Progenitor cell of endocrine pancreas (in vitro differentiated cells): Measurements from ENCODE around the gene RGS8. TPM values are rescaled to one million over a fixed set of nuclear protein-coding genes. Genes with fewer than 3 reads are reported as not detected.
"Not testable (repeated sequence)": the region's sequence is repeated elsewhere in the genome, so short reads cannot be mapped to it uniquely, and the experiment has no call there.

ENCODE experiments used
- DNase-seq: peaks from one replicate; pipeline ENCODE4 v3.0.0; 2021; ENCODE audit warnings: low spot score; ENCODE audit not compliant: unreplicated experiment
- H3K27ac Mint-ChIP-seq: 2 replicates; pipeline ENCODE4 v1.8.0; 2021; ENCODE audit warnings: mild to moderate bottlenecking, moderate library complexity, mixed read lengths
- H3K27me3 Mint-ChIP-seq: 2 replicates; pipeline ENCODE4 v1.8.0; 2021; ENCODE audit warnings: mixed read lengths
- H3K36me3 Mint-ChIP-seq: 2 replicates; pipeline ENCODE4 v1.8.0; 2022; ENCODE audit warnings: mixed read lengths; ENCODE audit not compliant: insufficient read depth
- H3K4me1 Mint-ChIP-seq: 2 replicates; pipeline ENCODE4 v1.8.0; 2021; ENCODE audit warnings: low read depth, mixed read lengths
- H3K4me3 Mint-ChIP-seq: 2 replicates; pipeline ENCODE4 v1.8.0; 2021; ENCODE audit warnings: low read depth, mild to moderate bottlenecking, moderate library complexity, mixed read lengths
- H3K9me3 Mint-ChIP-seq: 2 replicates; pipeline ENCODE4 v1.8.0; 2021; ENCODE audit warnings: low read depth, mixed read lengths
- total RNA-seq: library from RNA; stranded (reverse); gene quantifications from 2 replicates; pipeline ENCODE4 v1.2.1, GENCODE V29; 2021
- TF ChIP-seq, protein P1 (sequence below): fragments of 200-600 bp; sonication (generic); IDR thresholded peaks from one replicate; pipeline ENCODE4 v1.5.0; 2021; ENCODE audit warnings: antibody characterized with exemption, mild to moderate bottlenecking; ENCODE audit not compliant: unreplicated experiment

Gene RGS8
- total RNA-seq, 1 donor from 2014 or later = 0.05 TPM

DNA sequence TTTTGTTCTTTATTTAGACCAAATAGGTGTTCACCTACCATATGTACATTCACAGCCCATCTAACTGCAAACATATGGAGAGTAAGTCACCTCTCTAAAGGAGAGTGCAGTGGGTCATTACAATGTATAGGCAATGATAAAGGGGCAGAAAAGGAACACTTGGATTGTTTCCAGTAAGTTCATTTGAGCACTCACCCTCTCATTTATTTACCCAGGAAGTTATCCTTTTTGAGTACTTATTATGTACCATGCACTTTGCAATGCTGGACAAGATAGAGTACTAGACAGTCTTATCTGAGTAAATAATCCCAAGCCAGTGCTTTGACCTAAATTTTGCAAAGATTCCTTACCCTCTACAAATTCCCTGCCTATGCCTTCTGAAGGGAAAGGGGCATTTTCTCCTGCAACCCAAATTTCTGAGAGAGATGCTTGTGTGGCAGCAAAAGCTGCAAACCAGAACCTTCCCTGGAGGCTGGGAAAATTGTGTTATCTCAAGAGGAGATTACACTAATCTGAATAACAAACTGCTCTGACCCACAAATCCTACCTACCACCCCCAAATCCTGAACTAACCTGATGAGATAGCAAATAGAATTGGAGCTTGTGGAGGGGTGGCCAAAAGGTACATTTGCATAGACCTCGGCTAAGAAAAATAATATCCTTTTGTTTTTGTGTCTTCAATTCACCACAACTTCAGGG, 18.6 kb upstream of the RGS8 start:
- H3K27me3 Mint-ChIP-seq = peaks cover 13% of the 10 kb centered on the region
- no peak overlapping the region for H3K4me3 Mint-ChIP-seq
- TF ChIP-seq, protein P1, sequence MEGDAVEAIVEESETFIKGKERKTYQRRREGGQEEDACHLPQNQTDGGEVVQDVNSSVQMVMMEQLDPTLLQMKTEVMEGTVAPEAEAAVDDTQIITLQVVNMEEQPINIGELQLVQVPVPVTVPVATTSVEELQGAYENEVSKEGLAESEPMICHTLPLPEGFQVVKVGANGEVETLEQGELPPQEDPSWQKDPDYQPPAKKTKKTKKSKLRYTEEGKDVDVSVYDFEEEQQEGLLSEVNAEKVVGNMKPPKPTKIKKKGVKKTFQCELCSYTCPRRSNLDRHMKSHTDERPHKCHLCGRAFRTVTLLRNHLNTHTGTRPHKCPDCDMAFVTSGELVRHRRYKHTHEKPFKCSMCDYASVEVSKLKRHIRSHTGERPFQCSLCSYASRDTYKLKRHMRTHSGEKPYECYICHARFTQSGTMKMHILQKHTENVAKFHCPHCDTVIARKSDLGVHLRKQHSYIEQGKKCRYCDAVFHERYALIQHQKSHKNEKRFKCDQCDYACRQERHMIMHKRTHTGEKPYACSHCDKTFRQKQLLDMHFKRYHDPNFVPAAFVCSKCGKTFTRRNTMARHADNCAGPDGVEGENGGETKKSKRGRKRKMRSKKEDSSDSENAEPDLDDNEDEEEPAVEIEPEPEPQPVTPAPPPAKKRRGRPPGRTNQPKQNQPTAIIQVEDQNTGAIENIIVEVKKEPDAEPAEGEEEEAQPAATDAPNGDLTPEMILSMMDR = no peak
- peak overlapping the region; percentile 9 for H3K27ac Mint-ChIP-seq
- no peaks in the 10 kb centered on the region for H3K9me3 Mint-ChIP-seq
- peaks cover 16% of the 10 kb centered on the region for H3K4me1 Mint-ChIP-seq
- DNase-seq = no peak
- no peaks in the 10 kb centered on the region for H3K36me3 Mint-ChIP-seq

DNA sequence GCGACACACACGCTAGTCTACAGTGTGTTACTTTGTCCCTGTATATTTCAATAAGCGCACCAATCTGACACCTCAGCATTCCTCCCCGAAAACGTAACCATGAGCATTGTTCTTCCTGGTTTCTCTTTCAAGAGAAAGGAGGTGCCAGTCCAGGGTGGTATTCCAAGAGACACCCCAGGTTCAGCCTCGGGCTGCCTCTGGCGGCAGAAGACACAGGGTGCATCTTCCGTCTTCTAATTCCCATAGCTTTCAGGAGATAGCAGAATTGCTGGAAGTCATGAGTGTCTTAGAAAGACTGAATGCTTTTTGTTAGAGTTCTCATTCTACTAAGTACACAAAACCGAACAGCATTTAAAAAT, 15.9 kb upstream of the RGS8 start:
- Mint-ChIP-seq H3K4me3 (no peak overlapping the region), H3K4me1 (peaks cover 18% of the 10 kb centered on the region), H3K27me3 (peaks cover 19% of the 10 kb centered on the region), H3K9me3 (no peaks in the 10 kb centered on the region), H3K36me3 (no peaks in the 10 kb centered on the region), H3K27ac (no peak overlapping the region)
- TF ChIP-seq, protein P1 = no peak
- DNase-seq = no peak

GRCh38 chr1:182699393-182700350, 15.3 kb upstream of the RGS8 start:
- Mint-ChIP-seq H3K27me3 (peaks cover 19% of the 10 kb centered on the region), H3K9me3 (no peaks in the 10 kb centered on the region), H3K36me3 (no peaks in the 10 kb centered on the region), H3K4me1 (peaks cover 18% of the 10 kb centered on the region), H3K27ac (no peak overlapping the region), H3K4me3 (no peak overlapping the region)
- TF ChIP-seq, protein P1 = no peak
- DNase-seq = no peak

GRCh38 chr1:182698971-182699370, 14.6 kb upstream of the RGS8 start:
- H3K27me3 Mint-ChIP-seq = peaks cover 19% of the 10 kb centered on the region
- DNase-seq = no peak
- H3K9me3 Mint-ChIP-seq = no peaks in the 10 kb centered on the region
- H3K4me3 Mint-ChIP-seq = no peak overlapping the region
- H3K4me1 Mint-ChIP-seq = peaks cover 16% of the 10 kb centered on the region
- no peak overlapping the region for H3K27ac Mint-ChIP-seq
- TF ChIP-seq, protein P1 = no peak
- no peaks in the 10 kb centered on the region for H3K36me3 Mint-ChIP-seq

DNA sequence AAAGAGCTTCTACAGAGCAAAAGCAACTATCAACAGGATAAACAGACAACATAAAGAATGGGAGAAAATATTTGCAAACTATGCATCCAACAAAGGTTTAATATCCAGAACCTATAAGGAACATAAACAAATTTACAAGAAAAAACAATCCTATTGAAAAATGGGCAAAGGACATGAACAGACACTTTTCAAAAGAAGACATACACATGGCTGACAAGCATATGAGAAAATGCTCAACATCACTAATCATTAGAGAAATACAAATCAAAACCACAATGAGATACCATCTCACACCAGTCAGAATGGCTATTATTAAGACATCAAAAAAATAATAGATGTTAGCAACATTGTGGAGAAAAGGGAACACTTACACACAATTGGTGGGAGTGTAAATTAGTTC, 8.8 kb upstream of the RGS8 start:
- H3K4me3 Mint-ChIP-seq, DNase-seq, H3K9me3 Mint-ChIP-seq, H3K36me3 Mint-ChIP-seq, H3K4me1 Mint-ChIP-seq, H3K27ac Mint-ChIP-seq, H3K27me3 Mint-ChIP-seq: not testable (repeated sequence)
